Measurements from ENCODE around the gene SAFB. TPM values are rescaled to one million over a fixed set of nuclear protein-coding genes. Genes with fewer than 3 reads are reported as not detected.

SAFB gene
- total and polyA plus RNA-seq, 11 donors = 22.3 to 59.6 (median 48.0) TPM

DNA sequence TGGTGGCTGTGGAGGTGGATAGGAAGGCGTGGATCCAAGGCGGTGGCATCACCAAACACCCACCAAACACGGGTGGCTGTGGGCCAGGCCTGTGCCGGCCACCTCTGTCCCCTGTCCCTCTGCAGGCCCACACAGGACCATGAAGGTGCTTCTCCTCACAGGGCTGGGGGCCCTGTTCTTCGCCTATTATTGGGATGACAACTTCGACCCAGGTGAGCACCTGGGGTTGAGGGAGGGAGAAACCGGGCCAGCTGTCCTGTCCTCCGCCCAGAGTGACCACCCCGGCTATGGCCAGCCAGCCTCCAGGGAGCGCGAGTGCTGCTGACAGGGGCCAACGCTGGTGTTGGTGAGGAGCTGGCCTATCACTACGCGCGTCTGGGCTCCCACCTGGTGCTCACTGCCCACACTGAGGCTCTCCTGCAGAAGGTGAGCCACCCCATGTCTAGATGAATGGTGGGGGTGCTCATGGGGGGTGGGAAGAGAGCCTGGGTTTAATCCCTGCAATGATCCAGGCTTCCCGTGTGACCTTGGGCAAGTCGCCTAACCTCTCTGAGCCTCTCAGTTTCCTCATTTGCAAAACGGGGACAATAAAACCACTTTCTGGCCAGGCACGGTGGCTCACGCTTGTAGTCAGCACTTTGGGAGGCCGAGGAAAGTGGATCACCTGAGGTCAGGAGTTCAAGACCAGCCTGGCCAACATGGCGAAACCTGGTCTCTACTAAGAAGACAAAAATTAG is 62.0 kb downstream of the SAFB start:
- 79 to 94% (median 91%) methylated on average over 13 to 22 of the region's 22 CpGs for WGBS, 4 donors
- intact Hi-C loops (cut with DNase I) = loop anchor here in 2 of 10 donors (5.0 to 10.0 kb wide), 4 partner anchors 63 to 1850 kb away; partner anchors contain the start of genes DPP9 (in 1 of the 2), DUS3L (in 1 of the 2), PNPLA6 (in 1 of the 2) and SAFB (in 1 of the 2)
- Histone ChIP-seq H3K4me1 (peaks cover 0 to 26% (median 13%) of the 10 kb centered on the region in 12 donors), H3K4me3 (no peak overlapping the region), H3K36me3 (no peaks in the 10 kb centered on the region), H3K27me3 (no peaks in the 10 kb centered on the region), H3K27ac (no peak overlapping the region), H3K9me3 (no peaks in the 10 kb centered on the region)
- TF ChIP-seq, protein P1, sequence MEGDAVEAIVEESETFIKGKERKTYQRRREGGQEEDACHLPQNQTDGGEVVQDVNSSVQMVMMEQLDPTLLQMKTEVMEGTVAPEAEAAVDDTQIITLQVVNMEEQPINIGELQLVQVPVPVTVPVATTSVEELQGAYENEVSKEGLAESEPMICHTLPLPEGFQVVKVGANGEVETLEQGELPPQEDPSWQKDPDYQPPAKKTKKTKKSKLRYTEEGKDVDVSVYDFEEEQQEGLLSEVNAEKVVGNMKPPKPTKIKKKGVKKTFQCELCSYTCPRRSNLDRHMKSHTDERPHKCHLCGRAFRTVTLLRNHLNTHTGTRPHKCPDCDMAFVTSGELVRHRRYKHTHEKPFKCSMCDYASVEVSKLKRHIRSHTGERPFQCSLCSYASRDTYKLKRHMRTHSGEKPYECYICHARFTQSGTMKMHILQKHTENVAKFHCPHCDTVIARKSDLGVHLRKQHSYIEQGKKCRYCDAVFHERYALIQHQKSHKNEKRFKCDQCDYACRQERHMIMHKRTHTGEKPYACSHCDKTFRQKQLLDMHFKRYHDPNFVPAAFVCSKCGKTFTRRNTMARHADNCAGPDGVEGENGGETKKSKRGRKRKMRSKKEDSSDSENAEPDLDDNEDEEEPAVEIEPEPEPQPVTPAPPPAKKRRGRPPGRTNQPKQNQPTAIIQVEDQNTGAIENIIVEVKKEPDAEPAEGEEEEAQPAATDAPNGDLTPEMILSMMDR (IDR thresholded peaks at IDR 0.05) = no peak
- TF ChIP-seq POLR2A (IDR thresholded peaks at IDR 0.05) = no peak
- DNase-seq (peak in 1 of 5 donors; percentile 18), ATAC-seq (no peak)

GRCh38 chr19:5686326-5686646 is 63.4 kb downstream of the SAFB start:
- TF ChIP-seq POLR2A (IDR thresholded peaks at IDR 0.05) = no peak
- TF ChIP-seq, protein P1 (IDR thresholded peaks at IDR 0.05) = no peak
- Histone ChIP-seq H3K27me3 (no peaks in the 10 kb centered on the region), H3K36me3 (no peaks in the 10 kb centered on the region), H3K4me1 (peaks cover 0 to 31% (median 12%) of the 10 kb centered on the region in 12 donors), H3K27ac (peak overlapping the region in 11 of 12 donors; percentile 40 to 87 (median 79)), H3K4me3 (peak overlapping the region; percentile 40 to 83 (median 66)), H3K9me3 (no peaks in the 10 kb centered on the region)
- intact Hi-C loops (cut with DNase I) = loop anchor here in 2 of 10 donors (10.0 kb wide), 2 partner anchors 109 to 1849 kb away; partner anchors contain the start of genes DUS3L (in 1 of the 2) and PNPLA6 (in 1 of the 2)
- WGBS, 4 donors = 35 to 47% (median 44%) methylated on average over 6 to 16 of the region's 16 CpGs
- peak in 1 of 5 donors; percentile 78 for DNase-seq
- no peak for ATAC-seq

GRCh38 chr19:5686647-5687359 is 63.9 kb downstream of the SAFB start:
- no peaks in the 10 kb centered on the region for H3K9me3 ChIP-seq
- peak overlapping the region; percentile 40 to 83 (median 66) for H3K4me3 ChIP-seq
- H3K36me3 ChIP-seq = peaks cover 0 to 4% (median 1%) of the 10 kb centered on the region in 9 donors
- peak overlapping the region in 11 of 12 donors; percentile 40 to 87 (median 79) for H3K27ac ChIP-seq
- TF ChIP-seq, protein P1 (IDR thresholded peaks at IDR 0.05) = peak; percentile 73 to 92 (median 82)
- TF ChIP-seq POLR2A (IDR thresholded peaks at IDR 0.05) = peak in 1 of 2 donors; percentile 36
- H3K27me3 ChIP-seq = no peaks in the 10 kb centered on the region
- WGBS, 4 donors = 1 to 5% (median 2%) methylated on average over 13 to 59 of the region's 59 CpGs
- intact Hi-C loops (cut with DNase I) = loop anchor here in 2 of 10 donors (10.0 kb wide), 2 partner anchors 108 to 1848 kb away; partner anchors contain the start of genes DUS3L (in 1 of the 2) and PNPLA6 (in 1 of the 2)
- DNase-seq (peak; percentile 98 to 100 (median 99)), ATAC-seq (peak; percentile 68 to 85 (median 84))
- H3K4me1 ChIP-seq = peaks cover 1 to 36% (median 15%) of the 10 kb centered on the region in 12 donors
